Gastrocnemius medialis (tissue), 4 donors: Measurements from ENCODE around the gene IGF1R. TPM values are rescaled to one million over a fixed set of nuclear protein-coding genes. Genes with fewer than 3 reads are reported as not detected.
"Not testable (repeated sequence)": the region's sequence is repeated elsewhere in the genome, so short reads cannot be mapped to it uniquely, and the experiment has no call there.

Experiments used
- ATAC-seq, 2 donors: fragments of 150-250 bp; one replicate each; pipeline ENCODE4 v1.9.1; 2016
- DNase-seq, 2 donors: peaks; one replicate each; pipeline ENCODE4 v3.0.0-alpha.2; 2019
- H3K27ac ChIP-seq, 4 donors: fragments of 200-600 bp; sonication (generic); 1 replicate in 1 of 4; 2 replicates in 3 of 4; pipeline ENCODE4 v1.5.1; 2016 to 2018; ENCODE audit warnings: mild to moderate bottlenecking in 2 of 4, moderate library complexity in 1 of 4
- H3K27me3 ChIP-seq, 3 donors: fragments of 200-600 bp; sonication (generic) in 2 of 3; 1 replicate in 1 of 3; 2 replicates in 2 of 3; pipeline versions ENCODE4 v1.5.1 to v1.6.0; 2016 to 2019; ENCODE audit warnings: mild to moderate bottlenecking in 1 of 3, moderate library complexity in 1 of 3
- H3K36me3 ChIP-seq, 2 donors: fragments of 200-600 bp; sonication (generic) in 1 of 2; one replicate each; pipeline ENCODE4 v1.5.1; 2017 to 2018
- H3K4me1 ChIP-seq, 2 donors: fragments of 200-600 bp; sonication (generic) in 1 of 2; one replicate each; pipeline ENCODE4 v1.5.1; 2016 to 2017; ENCODE audit warnings: mild to moderate bottlenecking in 2 of 2
- H3K4me3 ChIP-seq, 4 donors: fragments of 200-600 bp; sonication (generic) in 3 of 4; 1 replicate in 1 of 4; 2 replicates in 3 of 4; pipeline ENCODE4 v1.5.1; 2016 to 2019; ENCODE audit warnings: mild to moderate bottlenecking in 2 of 4
- H3K9me3 ChIP-seq, 3 donors: fragments of 200-600 bp; sonication (generic) in 2 of 3; 1 replicate in 1 of 3; 2 replicates in 2 of 3; pipeline ENCODE4 v1.5.1; 2016 to 2019
- CTCF ChIP-seq, 5 experiments: fragments of 450-650 bp in 3 of 5; fragments of 200-600 bp in 2 of 5; sonication (generic) in 2 of 5; IDR thresholded peaks in 4 of 5; conservative IDR thresholded peaks in 1 of 5; 1 replicate in 4 of 5; 2 replicates in 1 of 5; pipeline ENCODE4 v1.5.1; 2016 to 2019; ENCODE audit warnings: antibody characterized with exemption in 5 of 5, mild to moderate bottlenecking in 3 of 5, moderate library complexity in 3 of 5
- POLR2A ChIP-seq, 2 donors: fragments of 450-650 bp; IDR thresholded peaks; one replicate each; pipeline ENCODE4 v1.6.1; 2017; ENCODE audit warnings: antibody characterized with exemption in 2 of 2, mild to moderate bottlenecking in 2 of 2, moderate library complexity in 2 of 2
- in situ Hi-C, 4 donors: fragments of 200-750 bp; cut with MboI; loops; one replicate each; pipeline versions ENCODE4 v1.15.0 to v1.8.0; 2017; ENCODE audit warnings: low sequenced_read_pairs in 4 of 4
- intact Hi-C: fragments of 100-400 bp; cut with DNase I; formaldehyde crosslinking; loops from one replicate; pipeline ENCODE4 v1.15.1; 2023; ENCODE audit warnings: low total_unique reads
- total RNA-seq, 4 donors: library from RNA; depleted of rRNA; stranded (reverse); fragments of >200 nt; gene quantifications; one replicate each; pipeline versions ENCODE4 v1.1.0 to v1.2.3, GENCODE V29; 2016

IGF1R gene
- total RNA-seq, 4 donors from 2014 or later: 10.1 to 50.4 (median 12.3) TPM

GRCh38 chr15:98616397-98616796 lies 31.9 kb upstream of the IGF1R start:
- DNase-seq: no peak
- Histone ChIP-seq H3K9me3 (no peaks in the 10 kb centered on the region), H3K27ac (no peak overlapping the region), H3K4me1 (no peaks in the 10 kb centered on the region), H3K4me3 (no peak overlapping the region), H3K36me3 (no peaks in the 10 kb centered on the region), H3K27me3 (peaks cover 16 to 32% (median 28%) of the 10 kb centered on the region in 3 donors)
- ATAC-seq: no peak
- TF ChIP-seq CTCF (IDR thresholded peaks at IDR 0.05 in 4 of 5, conservative IDR thresholded peaks at IDR 0.05 in 1 of 5) (no peak), POLR2A (IDR thresholded peaks at IDR 0.05) (no peak)
- in situ Hi-C loops: loop anchor here in 1 of 4 donors (25.0 kb wide), 1 partner anchor 96 kb away; no protein-coding TSS in a partner anchor
- intact Hi-C loops: no loop called here

GRCh38 chr15:98617328-98617980 lies 30.9 kb upstream of the IGF1R start:
- H3K36me3 ChIP-seq: no peaks in the 10 kb centered on the region
- no peaks in the 10 kb centered on the region for H3K9me3 ChIP-seq
- TF ChIP-seq POLR2A (IDR thresholded peaks at IDR 0.05) (no peak), CTCF (IDR thresholded peaks at IDR 0.05 in 4 of 5, conservative IDR thresholded peaks at IDR 0.05 in 1 of 5) (no peak)
- peaks cover 26 to 42% (median 35%) of the 10 kb centered on the region in 3 donors for H3K27me3 ChIP-seq
- intact Hi-C loops (no loop called here), in situ Hi-C loops (loop anchor here in 1 of 4 donors (25.0 kb wide), 1 partner anchor 95 kb away; no protein-coding TSS in a partner anchor)
- no peak overlapping the region for H3K4me3 ChIP-seq
- H3K4me1 ChIP-seq: no peaks in the 10 kb centered on the region
- DNase-seq: no peak
- no peak for ATAC-seq
- H3K27ac ChIP-seq: no peak overlapping the region

GRCh38 chr15:98618576-98618975 lies 29.8 kb upstream of the IGF1R start:
- DNase-seq, H3K4me1 ChIP-seq, intact Hi-C loops, ATAC-seq, H3K9me3 ChIP-seq, H3K27ac ChIP-seq, H3K36me3 ChIP-seq, H3K4me3 ChIP-seq: not testable (repeated sequence)
- in situ Hi-C loops: loop anchor here in 1 of 4 donors (25.0 kb wide), 1 partner anchor 94 kb away; no protein-coding TSS in a partner anchor
- H3K27me3 ChIP-seq: peaks cover 37 to 50% (median 43%) of the 10 kb centered on the region in 3 donors

- Histone ChIP-seq H3K27ac (no peak overlapping the region), H3K36me3 (no peaks in the 10 kb centered on the region), H3K4me3 (no peak overlapping the region), H3K27me3 (peaks cover 48 to 61% (median 56%) of the 10 kb centered on the region in 3 donors), H3K4me1 (no peaks in the 10 kb centered on the region), H3K9me3 (no peaks in the 10 kb centered on the region)
- TF ChIP-seq CTCF (IDR thresholded peaks at IDR 0.05 in 4 of 5, conservative IDR thresholded peaks at IDR 0.05 in 1 of 5) (no peak), POLR2A (IDR thresholded peaks at IDR 0.05) (no peak)
- intact Hi-C loops: no loop called here
- in situ Hi-C loops: loop anchor here in 2 of 4 donors (10.0 to 25.0 kb wide), 2 partner anchors 85 to 92 kb away; no protein-coding TSS in a partner anchor
- no peak for ATAC-seq
- no peak for DNase-seq
Measured at GRCh38 chr15:98620020-98620419, 28.3 kb upstream of the IGF1R start.

GRCh38 chr15:98621021-98621420 lies 27.3 kb upstream of the IGF1R start:
- no peaks in the 10 kb centered on the region for H3K4me1 ChIP-seq
- TF ChIP-seq POLR2A (IDR thresholded peaks at IDR 0.05) (no peak), CTCF (IDR thresholded peaks at IDR 0.05 in 4 of 5, conservative IDR thresholded peaks at IDR 0.05 in 1 of 5) (no peak)
- DNase-seq: no peak
- no peak overlapping the region for H3K27ac ChIP-seq
- H3K9me3 ChIP-seq: no peaks in the 10 kb centered on the region
- ATAC-seq: no peak
- intact Hi-C loops: no loop called here
- H3K36me3 ChIP-seq: no peaks in the 10 kb centered on the region
- H3K4me3 ChIP-seq: no peak overlapping the region
- in situ Hi-C loops: loop anchor here in 2 of 4 donors (10.0 to 25.0 kb wide), 2 partner anchors 86 to 91 kb away; no protein-coding TSS in a partner anchor
- H3K27me3 ChIP-seq: peaks cover 48 to 66% (median 58%) of the 10 kb centered on the region in 3 donors
